GM19468 (cell line): ENCODE data around the gene LYPD4.
"Not testable (repeated sequence)": the region's sequence is repeated elsewhere in the genome, so short reads cannot be mapped to it uniquely, and the experiment has no call there.

Experiments used
- ATAC-seq: cut with Tn5 transposase; IDR thresholded peaks from one replicate; pipeline ENCODE4 v1.9.1; 2021; ENCODE audit warnings: mild to moderate bottlenecking, moderate library complexity, moderate number of reproducible peaks; ENCODE audit not compliant: unreplicated experiment; ENCODE audit errors: extremely low read depth

The LYPD4 gene

DNA sequence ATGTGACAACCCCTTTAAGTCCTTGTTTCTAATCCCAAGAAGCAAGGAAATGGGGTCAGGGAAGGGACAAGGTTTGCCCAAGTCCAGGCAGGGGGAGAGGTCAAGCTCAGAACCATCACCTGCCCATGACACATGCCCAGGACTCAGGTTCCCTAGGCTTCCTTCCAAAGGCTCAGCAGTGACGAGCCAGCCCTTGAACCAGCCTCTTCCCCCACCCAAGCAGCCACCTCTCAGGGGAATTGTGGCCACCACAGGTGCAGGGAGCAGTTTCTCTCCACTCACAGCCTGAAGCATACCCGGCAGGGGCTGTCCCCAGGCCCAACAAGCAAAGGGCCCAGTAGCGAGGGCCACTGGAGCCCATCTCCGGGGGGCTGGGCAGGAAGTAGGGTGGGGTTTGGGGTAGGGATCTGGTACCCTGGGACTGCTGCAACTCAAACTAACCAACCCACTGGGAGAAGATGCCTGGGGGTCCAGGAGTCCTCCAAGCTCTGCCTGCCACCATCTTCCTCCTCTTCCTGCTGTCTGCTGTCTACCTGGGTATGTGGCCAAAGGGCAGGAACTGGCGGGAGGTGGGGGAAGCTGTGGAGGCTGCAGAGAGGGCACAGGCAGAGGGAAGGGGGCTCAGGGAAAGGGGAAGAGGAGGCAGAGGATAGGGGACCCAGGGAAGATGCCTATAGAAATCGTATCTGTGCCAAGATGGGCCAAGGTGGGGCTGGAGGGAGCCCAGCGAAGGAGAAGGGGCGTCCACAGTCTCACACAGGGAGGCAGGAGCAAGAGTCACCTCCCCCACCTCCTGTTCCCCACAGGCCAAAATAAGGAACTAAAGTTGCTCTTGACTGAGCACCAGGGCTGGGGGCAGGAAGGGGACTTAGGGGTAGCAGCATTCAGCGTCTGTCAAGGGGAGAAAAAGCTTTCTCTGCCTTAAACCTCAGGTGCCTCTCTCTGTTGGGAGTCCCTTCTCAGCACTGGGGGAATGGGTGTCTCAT lies 32.7 kb upstream of the LYPD4 start, which contains the start of gene CD79A:
Gene CD79A (plus strand): TSS at position 433 of the 986 bp plus-strand sequence. CDS start 26 bp downstream, at position 459.
- ATAC-seq: peak; percentile 62

DNA sequence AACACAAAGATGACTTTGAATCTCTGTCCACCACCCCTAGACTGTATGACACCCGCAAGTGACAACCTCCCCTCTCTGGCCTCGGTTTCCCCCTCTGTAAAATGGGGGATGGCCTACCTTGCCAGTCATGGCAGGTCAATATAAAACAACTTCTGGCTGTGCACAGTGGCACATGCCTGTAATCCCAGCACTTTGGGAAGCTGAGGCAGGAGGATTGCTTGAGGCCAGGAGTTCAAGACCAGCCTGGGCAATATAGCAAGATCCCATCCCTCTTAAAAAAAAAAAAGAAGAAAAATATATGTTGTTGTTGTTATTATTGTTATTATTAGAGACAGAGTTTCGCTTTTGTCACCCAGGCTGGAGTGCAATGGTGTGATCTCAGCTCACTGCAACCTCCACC lies 31.5 kb upstream of the LYPD4 start:
- ATAC-seq: not testable (repeated sequence)

DNA sequence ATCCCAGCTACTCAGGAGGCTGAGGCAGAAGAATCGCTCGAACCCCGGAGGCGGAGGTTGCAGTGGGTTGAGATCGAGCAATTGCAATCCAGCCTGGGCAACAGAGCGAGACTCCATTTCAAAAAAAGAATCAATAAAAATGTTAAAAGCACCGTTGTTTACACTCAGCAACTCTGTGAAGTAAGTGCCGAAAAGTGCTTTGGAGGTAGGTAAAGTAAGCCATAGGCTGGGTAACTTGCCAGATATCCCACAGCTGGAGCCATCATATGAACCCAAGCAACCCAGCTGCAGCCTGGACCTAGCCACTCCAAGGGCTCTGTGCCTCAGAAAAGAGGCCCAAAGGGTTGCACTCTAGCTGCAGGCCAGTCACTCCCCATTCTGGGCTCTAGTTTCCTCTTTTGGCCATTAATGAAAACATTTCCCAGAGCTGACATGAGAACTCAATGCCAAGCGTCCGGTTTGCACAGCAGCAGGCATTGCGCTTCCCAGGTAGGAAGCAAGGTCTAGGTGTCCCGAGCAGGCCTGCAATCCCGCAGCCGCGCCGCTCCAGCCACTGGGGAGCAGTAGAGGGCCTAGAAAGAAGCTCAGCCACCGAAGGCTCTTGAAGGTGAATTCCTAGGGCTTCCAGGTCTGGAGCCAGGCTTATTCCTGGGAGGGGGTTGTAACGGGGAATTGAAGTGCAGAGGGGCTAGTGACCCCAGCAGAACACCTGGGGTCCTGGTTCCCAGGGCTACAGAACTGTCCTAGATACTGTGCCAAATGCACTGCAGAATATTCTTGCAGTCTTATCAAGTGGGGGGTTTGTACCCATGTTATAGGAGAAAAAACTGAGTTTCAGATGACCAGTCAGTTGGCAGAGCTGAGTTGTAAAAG lies 28.5 kb upstream of the LYPD4 start:
- no peak for ATAC-seq

DNA sequence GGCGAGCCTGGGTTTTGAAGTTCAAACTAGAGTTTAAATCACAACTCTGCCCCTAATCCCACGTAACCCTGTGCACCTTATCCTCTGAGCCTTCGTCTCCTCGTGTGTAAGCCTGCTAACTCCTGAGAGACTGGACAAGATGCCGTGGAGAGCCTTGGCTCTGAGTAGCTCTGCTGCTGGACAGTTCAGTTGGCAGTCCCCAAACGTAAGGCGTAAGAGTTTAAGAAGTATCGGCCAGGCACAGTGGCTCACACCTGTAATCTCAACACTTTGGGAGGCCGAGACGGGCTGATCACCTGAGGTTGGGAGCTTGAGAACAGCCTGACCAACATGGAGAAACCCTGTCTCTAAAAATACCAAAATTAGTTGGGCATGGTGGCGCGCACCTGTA lies 27.9 kb upstream of the LYPD4 start:
- ATAC-seq: no peak

DNA sequence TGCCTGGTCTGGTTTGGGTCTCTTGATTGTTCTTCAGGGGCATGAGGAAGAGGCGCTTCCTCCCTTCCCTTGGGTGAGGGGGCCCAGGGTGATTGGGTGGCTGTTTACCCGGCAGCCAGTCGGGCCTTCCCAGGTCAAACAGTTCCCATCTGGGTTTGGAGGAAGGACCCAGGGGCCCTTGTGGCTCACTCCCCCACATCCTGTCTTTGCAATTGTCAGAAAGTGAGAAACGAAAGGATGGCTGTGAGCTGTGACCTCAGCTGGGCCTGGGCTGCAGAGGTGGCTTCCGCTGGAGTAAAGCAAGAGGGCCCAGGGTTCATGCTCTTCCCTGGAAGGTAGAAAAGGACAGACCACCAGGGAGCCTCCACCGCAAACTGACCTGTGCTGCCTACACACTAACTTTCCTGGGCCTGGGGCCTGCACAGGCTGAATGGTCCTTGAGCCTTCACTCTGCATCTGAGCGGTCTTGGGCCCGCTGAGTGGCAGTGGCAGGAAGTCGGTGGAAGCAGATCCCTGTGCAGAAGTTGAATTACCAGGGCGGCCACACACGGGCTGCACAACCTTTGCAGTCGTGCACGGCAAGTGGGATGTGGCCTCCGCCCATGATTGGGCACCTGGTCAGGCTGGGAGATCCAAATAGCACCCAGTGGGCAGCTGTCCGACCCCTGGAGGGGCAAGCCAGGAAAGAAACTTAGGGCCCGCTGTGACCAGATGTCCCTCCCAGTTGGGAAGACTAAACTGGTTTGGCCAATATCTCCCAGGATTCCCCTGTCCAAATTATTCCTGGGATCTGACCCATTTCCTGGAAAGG lies 27.3 kb upstream of the LYPD4 start:
- ATAC-seq: no peak

DNA sequence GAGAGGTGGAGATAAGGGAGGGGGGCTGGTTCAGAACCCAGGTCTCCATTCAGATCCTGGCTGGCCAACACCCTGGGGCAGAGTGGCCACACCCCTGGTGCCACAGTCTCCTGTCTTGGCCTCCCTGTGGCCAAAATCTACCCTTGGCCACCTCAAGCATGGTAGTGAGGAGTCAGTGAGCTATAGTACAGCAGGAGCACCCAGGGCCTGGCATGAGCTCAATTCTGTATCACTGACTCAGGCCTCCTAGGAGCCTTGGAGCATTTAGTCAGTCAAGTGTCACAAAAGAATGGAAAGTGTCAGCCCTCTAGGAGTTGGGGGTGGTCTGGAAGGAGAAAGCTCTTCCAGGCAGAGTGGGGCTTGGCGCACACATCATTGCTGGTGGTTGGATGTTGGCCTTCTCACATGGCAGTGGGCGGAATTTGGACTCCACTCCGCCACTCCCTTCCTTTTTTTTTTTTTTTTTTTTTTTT lies 26.0 kb upstream of the LYPD4 start:
- ATAC-seq: no peak

DNA sequence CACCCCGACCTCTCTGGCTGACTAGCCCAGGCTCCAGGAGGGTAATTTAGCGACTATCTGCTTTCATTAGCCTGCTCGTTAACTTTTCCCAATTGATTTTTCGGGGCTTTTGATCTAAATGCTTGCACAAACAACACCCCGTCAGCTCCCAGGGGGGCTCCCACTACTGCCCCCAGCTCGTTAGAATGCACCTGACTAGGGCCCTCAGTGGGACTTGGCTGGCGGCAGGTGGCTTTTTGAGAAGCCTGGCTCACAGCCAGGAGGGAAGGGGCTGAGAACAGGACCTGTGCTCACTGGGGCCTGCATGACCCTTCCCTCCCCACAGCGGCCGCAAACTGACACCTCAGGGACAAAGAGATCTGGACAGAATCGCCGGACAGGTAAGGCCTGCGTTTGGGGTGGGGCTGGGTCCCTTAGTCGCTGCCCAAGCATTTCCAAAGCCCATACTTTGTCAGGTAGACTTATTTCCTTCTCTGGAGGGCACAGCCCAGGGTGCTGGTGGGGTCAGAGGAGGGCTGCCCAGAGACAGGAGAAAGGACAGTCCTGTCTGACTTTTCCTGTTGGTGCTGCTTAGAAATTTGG lies 25.0 kb upstream of the LYPD4 start:
- no peak for ATAC-seq

DNA sequence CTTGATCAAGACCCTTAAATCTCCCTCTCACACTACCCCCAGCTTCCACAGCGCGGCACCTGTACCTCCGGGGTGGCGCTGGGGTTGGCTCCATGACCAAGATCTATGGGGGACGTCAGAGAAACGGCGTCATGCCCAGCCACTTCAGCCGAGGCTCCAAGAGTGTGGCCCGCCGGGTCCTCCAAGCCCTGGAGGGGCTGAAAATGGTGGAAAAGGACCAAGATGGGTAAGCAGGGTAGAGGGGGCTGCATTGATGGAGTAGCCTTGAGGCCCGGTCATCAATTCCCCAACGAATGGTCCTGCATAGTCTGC lies 24.5 kb upstream of the LYPD4 start:
- ATAC-seq: no peak

DNA sequence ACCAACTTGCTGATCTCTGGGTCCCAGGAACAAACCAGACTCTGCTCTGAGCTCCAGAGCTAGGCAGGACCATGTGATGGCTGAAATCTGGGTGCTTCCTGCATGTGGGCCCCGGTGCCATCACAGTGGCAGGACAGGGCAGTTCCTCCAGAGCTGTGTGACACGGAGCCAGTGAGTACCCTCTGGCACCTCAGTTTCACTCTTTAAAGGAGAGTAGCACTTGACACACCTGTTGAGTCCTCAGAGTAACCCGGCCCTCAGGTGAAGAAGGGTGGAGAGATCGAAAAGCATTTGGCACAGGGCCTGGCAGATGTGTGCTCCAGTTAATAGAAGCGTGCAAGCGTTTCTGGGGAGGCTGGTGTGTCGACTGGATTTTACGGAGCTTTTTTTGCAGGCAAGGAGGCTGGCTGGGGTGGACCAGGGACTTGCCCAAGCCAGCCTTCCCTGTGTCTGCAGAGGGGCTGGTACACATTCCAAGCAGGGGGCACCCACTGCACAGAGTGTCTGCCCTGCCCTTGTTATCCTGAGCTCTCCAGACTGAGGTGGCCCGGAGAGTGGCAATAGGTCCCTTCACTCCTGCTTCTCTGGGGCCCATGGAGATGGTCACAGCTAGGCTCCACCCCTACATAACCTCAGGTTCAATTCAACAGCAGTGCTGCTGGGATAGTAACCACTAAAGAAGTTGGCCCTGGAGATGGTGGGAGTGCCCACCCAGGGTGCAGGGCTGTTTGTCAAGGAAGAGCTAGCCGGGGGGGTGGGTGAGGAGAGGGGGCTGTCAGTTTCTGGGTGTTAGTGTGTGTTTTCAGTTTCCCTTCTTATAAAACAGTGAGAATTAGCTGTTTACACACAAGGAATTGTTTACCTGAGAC lies 23.9 kb upstream of the LYPD4 start:
- ATAC-seq: no peak

DNA sequence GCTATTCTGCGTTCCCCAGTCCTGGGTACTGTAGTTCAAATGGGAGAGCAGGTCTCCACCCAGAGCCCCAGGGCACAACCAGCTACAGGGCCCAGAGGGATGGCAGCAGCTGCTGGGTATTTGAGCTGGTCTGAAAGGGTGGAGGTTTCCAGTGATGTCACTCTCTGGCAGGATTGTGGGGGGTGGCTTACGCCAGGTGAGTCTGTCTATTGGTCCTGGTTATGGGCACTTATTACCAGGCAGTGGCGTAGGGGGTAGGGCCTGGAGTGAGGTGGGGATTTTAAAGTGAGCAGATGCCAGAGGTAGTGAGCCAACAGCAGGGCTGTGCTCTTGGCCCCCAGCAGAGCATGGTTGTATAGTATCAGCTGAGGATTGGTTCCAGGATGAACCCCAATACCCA lies 21.8 kb upstream of the LYPD4 start:
- ATAC-seq: no peak

DNA sequence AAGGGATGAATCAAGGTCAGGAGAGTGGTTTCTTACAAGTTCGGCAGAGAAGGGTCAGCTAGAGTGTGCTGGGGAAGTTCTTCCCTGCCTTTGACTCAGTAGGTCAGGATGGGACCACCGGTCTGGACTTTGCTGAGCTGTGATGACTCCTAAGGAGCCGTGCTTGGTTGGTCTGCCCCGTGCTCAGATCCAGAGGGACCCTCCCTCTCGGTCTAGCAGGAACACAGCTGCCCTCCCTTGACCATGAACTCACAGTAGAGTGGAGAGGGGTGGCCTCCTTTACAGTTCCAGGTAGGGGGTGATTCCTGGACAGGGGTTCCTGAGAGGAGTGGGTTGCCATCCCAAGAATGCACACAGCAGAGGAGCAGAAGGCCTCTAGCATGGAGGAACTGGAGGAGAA lies 19.9 kb upstream of the LYPD4 start:
- no peak for ATAC-seq

DNA sequence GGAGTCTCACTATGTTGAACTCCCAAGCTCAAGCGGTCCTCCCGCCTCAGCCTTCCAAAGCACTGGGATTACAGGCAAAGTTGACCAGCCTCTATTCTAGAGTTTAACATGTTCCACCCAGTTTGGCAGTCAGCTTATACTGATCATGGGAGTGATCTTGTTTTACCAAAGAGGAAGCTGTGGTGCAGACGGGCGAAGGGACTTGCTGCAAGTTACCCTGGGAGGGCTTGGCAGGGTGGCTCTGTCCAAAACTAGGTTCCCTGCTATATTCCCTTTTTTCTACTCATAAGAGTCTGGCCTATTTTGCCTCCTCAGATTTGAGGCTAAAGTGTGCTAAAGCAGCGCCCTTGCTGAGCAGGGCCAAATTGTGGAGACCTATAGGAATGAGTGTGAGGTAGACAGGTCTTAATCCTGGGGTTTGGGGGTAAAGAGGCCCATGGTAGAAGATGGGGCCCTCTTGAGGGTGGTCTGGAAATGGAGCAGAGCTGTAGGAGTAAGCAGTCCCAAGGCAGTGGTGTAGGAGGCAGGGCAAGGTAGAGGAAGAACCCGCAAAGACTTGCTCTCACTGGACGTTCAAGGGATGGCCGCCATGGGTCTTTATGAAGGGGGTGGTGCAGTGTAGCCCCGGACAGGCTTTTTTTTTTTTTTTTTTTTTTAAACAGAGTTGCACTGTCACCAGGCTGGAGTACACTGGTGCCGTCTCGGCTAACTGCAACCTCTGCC lies 18.9 kb upstream of the LYPD4 start:
- no peak for ATAC-seq

DNA sequence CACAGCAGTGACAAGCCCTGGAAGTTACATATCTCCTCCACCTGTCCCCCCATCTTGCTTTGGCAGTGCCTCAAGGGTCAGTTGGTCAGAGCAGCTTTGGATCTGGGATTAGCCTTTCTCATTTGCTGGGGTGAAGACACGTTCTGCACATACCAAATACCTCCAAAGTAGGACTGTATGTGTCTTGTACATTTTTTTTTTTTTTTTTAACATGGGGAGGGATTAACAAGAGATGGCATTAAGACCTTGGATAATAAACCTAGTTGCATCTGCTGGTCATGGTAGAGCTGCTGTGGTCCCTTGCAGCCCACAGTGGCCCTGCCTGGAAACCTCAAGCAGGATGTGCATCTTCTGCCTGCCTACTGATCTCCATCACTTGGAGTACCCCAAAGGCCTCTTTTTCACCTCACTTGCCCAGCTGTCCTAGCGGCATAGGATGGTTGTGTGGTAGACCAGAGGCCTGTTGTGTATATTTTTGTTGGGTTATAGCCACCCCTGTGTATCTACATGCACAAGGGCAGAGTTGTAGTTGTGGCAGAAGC lies 18.0 kb upstream of the LYPD4 start:
- no peak for ATAC-seq

DNA sequence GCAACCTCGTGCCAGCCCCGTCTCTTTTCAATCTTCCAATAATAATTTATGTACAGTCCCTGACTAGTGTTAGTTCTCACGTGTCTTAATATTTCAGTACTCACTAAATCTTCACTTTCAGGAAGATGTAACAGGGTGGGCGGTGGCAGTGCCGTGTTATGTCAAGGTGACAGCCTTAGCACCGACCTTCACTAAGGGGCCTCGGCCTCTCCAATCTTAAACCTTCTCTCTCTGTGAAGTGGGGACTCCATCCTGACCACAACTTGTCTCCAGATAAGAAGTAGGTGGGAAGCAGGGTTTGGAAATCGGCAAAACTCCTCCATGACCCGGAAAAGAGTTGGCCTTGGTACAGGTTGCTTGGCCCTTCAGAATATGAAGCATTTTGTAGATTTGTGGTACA lies 17.4 kb upstream of the LYPD4 start:
- no peak for ATAC-seq

DNA sequence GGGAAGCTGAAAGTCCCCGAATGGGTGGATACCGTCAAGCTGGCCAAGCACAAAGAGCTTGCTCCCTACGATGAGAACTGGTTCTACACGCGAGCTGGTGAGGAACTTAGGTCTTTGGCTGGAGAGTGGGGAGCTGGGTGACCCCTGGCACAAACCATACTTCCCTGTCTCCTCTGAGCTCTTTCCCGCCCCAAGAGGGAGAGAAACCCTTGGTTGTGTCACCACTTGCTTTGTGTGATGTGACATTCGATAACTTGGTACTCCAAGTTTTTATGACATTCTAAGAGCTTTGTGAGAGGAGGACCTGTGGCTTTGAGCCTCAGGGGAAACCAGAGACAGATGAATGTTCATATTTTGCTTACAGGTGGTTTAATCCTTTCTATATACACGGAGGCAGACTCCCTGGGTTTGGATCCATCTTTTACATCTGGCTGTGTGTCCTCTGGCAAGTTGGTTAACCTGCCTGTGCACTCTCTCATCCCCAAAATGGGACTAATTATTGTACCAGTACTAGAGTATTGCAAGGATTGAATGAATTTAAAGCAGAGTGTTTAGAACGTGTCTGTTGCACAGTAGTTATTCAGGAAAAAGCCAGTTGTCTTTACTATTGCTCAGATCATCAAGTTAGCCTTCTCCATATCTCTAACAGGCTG lies 16.8 kb upstream of the LYPD4 start:
- ATAC-seq: no peak

DNA sequence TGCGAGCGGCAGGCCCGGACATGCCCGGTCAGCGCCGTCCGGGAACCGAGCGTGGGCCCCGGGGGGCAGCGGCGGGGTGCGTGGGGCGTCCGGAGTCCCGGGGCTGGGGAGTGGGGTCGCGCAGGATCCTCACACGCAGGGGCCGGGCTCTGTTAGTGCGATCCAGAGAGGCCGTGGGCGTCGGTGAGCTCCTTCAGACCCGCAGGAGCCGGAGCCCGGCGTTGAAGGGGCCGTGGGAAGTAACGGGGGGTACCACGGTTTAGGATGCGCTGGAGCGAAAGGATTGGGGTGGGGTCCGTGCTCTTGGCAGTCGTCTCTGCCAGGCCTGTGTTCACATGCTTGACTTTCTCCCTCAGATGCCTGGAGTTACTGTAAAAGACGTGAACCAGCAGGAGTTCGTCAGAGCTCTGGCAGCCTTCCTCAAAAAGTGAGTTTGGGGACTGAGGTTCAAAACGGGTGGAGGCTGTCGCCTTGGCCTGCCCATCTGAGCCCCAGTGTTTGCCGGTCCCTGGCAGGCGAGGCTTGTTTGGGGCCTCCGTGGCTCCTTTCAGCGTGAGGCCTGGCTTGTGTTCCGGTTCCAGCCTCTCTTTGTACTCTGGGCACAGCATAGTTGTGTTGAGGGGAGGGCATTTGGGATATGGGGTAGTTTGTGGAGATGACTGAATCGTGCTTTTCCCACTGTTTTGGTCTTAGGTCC lies 16.1 kb upstream of the LYPD4 start:
- peak; percentile 13 for ATAC-seq
